Osteocyte (in vitro differentiated cells): Measurements from ENCODE around the gene MROH2A. TPM values are rescaled to one million over a fixed set of nuclear protein-coding genes. Genes with fewer than 3 reads are reported as not detected.

Source experiments
- DNase-seq: peaks from one replicate; pipeline ENCODE4 v3.0.0; 2021; ENCODE audit warnings: mixed read lengths; ENCODE audit not compliant: unreplicated experiment; ENCODE audit errors: extremely low spot score
- H3K27ac Mint-ChIP-seq: one replicate; pipeline ENCODE4 v1.8.0; 2021; ENCODE audit warnings: mild to moderate bottlenecking, mixed read lengths; ENCODE audit not compliant: unreplicated experiment
- H3K27me3 Mint-ChIP-seq: one replicate; pipeline ENCODE4 v1.8.0; 2021; ENCODE audit warnings: mixed read lengths; ENCODE audit not compliant: unreplicated experiment
- H3K36me3 Mint-ChIP-seq: one replicate; pipeline ENCODE4 v1.8.0; 2021; ENCODE audit warnings: mixed read lengths; ENCODE audit not compliant: unreplicated experiment
- H3K4me1 Mint-ChIP-seq: one replicate; pipeline ENCODE4 v1.8.0; 2021; ENCODE audit warnings: mixed read lengths; ENCODE audit not compliant: unreplicated experiment
- H3K4me3 Mint-ChIP-seq: one replicate; pipeline ENCODE4 v1.8.0; 2021; ENCODE audit warnings: mild to moderate bottlenecking, moderate library complexity, mixed read lengths; ENCODE audit not compliant: unreplicated experiment
- H3K9me3 Mint-ChIP-seq: one replicate; pipeline ENCODE4 v1.8.0; 2021; ENCODE audit warnings: mixed read lengths; ENCODE audit not compliant: unreplicated experiment
- CTCF ChIP-seq: fragments of 200-600 bp; sonication (generic); IDR thresholded peaks from 2 replicates; pipeline ENCODE4 v1.5.0; 2021; ENCODE audit warnings: antibody characterized with exemption, mild to moderate bottlenecking, moderate library complexity
- total RNA-seq: library from RNA; stranded (reverse); gene quantifications from 2 replicates; pipeline ENCODE4 v1.2.1, GENCODE V29; 2021

Gene MROH2A
- total RNA-seq, 1 donor from 2014 or later, result not detected

GRCh38 chr2:233802132-233802815 is 24.1 kb downstream of the MROH2A start:
- Mint-ChIP-seq H3K36me3 (no peaks in the 10 kb centered on the region), H3K9me3 (peaks cover 3% of the 10 kb centered on the region), H3K27me3 (peaks cover 39% of the 10 kb centered on the region), H3K4me3 (no peak overlapping the region), H3K27ac (no peak overlapping the region), H3K4me1 (no peaks in the 10 kb centered on the region)
- DNase-seq, result no peak
- TF ChIP-seq CTCF, result no peak

- no peak for TF ChIP-seq CTCF
- peaks cover 39% of the 10 kb centered on the region for H3K27me3 Mint-ChIP-seq
- no peak overlapping the region for H3K4me3 Mint-ChIP-seq
- peaks cover 3% of the 10 kb centered on the region for H3K9me3 Mint-ChIP-seq
- peak; percentile 65 for DNase-seq
- H3K27ac Mint-ChIP-seq, result no peak overlapping the region
- no peaks in the 10 kb centered on the region for H3K4me1 Mint-ChIP-seq
- no peaks in the 10 kb centered on the region for H3K36me3 Mint-ChIP-seq
Measured at GRCh38 chr2:233803292-233803911, 25.3 kb downstream of the MROH2A start.

- Mint-ChIP-seq H3K4me3 (no peak overlapping the region), H3K4me1 (no peaks in the 10 kb centered on the region), H3K27me3 (peaks cover 38% of the 10 kb centered on the region), H3K36me3 (no peaks in the 10 kb centered on the region), H3K27ac (no peak overlapping the region), H3K9me3 (peaks cover 3% of the 10 kb centered on the region)
- peak; percentile 71 for DNase-seq
- no peak for TF ChIP-seq CTCF
Measured at GRCh38 chr2:233803994-233804393, 25.9 kb downstream of the MROH2A start.

GRCh38 chr2:233807215-233807865 is 29.2 kb downstream of the MROH2A start:
- H3K36me3 Mint-ChIP-seq, result no peaks in the 10 kb centered on the region
- no peak overlapping the region for H3K4me3 Mint-ChIP-seq
- no peak for TF ChIP-seq CTCF
- no peak for DNase-seq
- peaks cover 43% of the 10 kb centered on the region for H3K27me3 Mint-ChIP-seq
- no peaks in the 10 kb centered on the region for H3K9me3 Mint-ChIP-seq
- H3K27ac Mint-ChIP-seq, result no peak overlapping the region
- no peaks in the 10 kb centered on the region for H3K4me1 Mint-ChIP-seq
